Small intestine (tissue), 7 donors: Measurements from ENCODE around the gene PCYT2. TPM values are rescaled to one million over a fixed set of nuclear protein-coding genes. Genes with fewer than 3 reads are reported as not detected.

Source experiments
- DNase-seq, 2 donors: peaks; one replicate each; pipeline versions ENCODE4 v3.0.0 to v3.0.0-alpha.2; 2013
- FAIRE-seq: peaks from 2 replicates; lab custom pipeline; 2012; peaks lifted over from hg19 to GRCh38; lab: Jason Lieb, UNC
- H3K27ac ChIP-seq, 3 donors: one replicate each; pipeline ENCODE4 v1.5.1; 2013; ENCODE audit warnings: low read length in 2 of 3, mild to moderate bottlenecking in 2 of 3, control low read depth in 1 of 3, inconsistent platforms in 1 of 3, low read depth in 1 of 3, moderate library complexity in 1 of 3
- H3K27me3 ChIP-seq, 3 donors: one replicate each; pipeline ENCODE4 v1.6.1; 2013; ENCODE audit warnings: low read length in 3 of 3, inconsistent platforms in 1 of 3; ENCODE audit not compliant: control insufficient read depth in 3 of 3, insufficient read depth in 3 of 3
- H3K36me3 ChIP-seq, 3 donors: one replicate each; pipeline ENCODE4 v1.6.1; 2013; ENCODE audit warnings: low read length in 3 of 3, inconsistent platforms in 1 of 3, low read depth in 1 of 3, mild to moderate bottlenecking in 1 of 3, moderate library complexity in 1 of 3; ENCODE audit not compliant: control insufficient read depth in 3 of 3, insufficient read depth in 2 of 3
- H3K4me1 ChIP-seq, 3 donors: one replicate each; pipeline ENCODE4 v1.6.1; 2013; ENCODE audit warnings: low read length in 2 of 3, inconsistent platforms in 1 of 3, low read depth in 1 of 3, mild to moderate bottlenecking in 1 of 3, moderate library complexity in 1 of 3; ENCODE audit not compliant: control insufficient read depth in 3 of 3, insufficient read depth in 2 of 3
- H3K4me3 ChIP-seq, 3 donors: one replicate each; pipeline ENCODE4 v1.5.1; 2013; ENCODE audit warnings: low read length in 3 of 3, control low read depth in 1 of 3, inconsistent platforms in 1 of 3, low read depth in 1 of 3, mild to moderate bottlenecking in 1 of 3, moderate library complexity in 1 of 3
- H3K9me3 ChIP-seq, 2 donors: one replicate each; pipeline ENCODE4 v1.6.1; 2013; ENCODE audit warnings: low read depth in 1 of 2, low read length in 1 of 2; ENCODE audit not compliant: control insufficient read depth in 2 of 2, insufficient read depth in 1 of 2
- WGBS, 3 donors: extraction: QIAGEN DNeasy Blood & Tissue Kit; methylation state at CpG; one replicate each; pipeline ENCODE4 v1.1.7; 2013; 5-methylcytosine and 5-hydroxymethylcytosine counted together
- polyA plus RNA-seq, 4 donors: library from polyadenylated mRNA; stranded (reverse) in 3 of 4; unstranded in 1 of 4; fragments of 200-250 nt in 3 of 4; fragments of 120-200 nt in 1 of 4; gene quantifications; one replicate each; pipeline versions ENCODE4 v1.2.1 to v1.2.3, GENCODE V29; 2013
- donor health status: healthy with polysubstance abuse.
- donor health status: control.
- donor health status: control.
- donor health status: Bipolar disorder and iron deficiency.
- donor health status: healthy.

The PCYT2 gene
- polyA plus RNA-seq, 4 donors: 32.6 to 303 (median 174) TPM

- Histone ChIP-seq H3K4me3 (no peak overlapping the region), H3K9me3 (no peaks in the 10 kb centered on the region), H3K4me1 (peaks cover 0 to 13% (median 0%) of the 10 kb centered on the region in 3 donors), H3K27me3 (peaks cover 0 to 15% (median 4%) of the 10 kb centered on the region in 3 donors), H3K27ac (no peak overlapping the region), H3K36me3 (peaks cover 0 to 18% (median 0%) of the 10 kb centered on the region in 3 donors)
- DNase-seq (no peak), FAIRE-seq (no peak)
- WGBS, 3 donors: 25 to 47% (median 40%) methylated on average over 15 of the region's 15 CpGs
These were observed 20.5 kb upstream of the PCYT2 start for GRCh38 chr17:81931557-81932332.

GRCh38 chr17:81931189-81931556 is 20.0 kb upstream of the PCYT2 start:
- FAIRE-seq: no peak
- Histone ChIP-seq H3K27ac (no peak overlapping the region), H3K4me3 (no peak overlapping the region), H3K27me3 (peaks cover 0 to 15% (median 4%) of the 10 kb centered on the region in 3 donors), H3K9me3 (no peaks in the 10 kb centered on the region), H3K4me1 (peaks cover 0 to 14% (median 0%) of the 10 kb centered on the region in 3 donors), H3K36me3 (peaks cover 0 to 18% (median 0%) of the 10 kb centered on the region in 3 donors)
- DNase-seq: no peak
- WGBS, 3 donors: 74 to 81% (median 76%) methylated on average over 13 of the region's 13 CpGs

- H3K9me3 ChIP-seq: no peaks in the 10 kb centered on the region
- no peak overlapping the region for H3K4me3 ChIP-seq
- DNase-seq (no peak), FAIRE-seq (no peak)
- WGBS, 3 donors: 56 to 69% (median 65%) methylated on average over 20 of the region's 20 CpGs
- H3K27ac ChIP-seq: no peak overlapping the region
- H3K4me1 ChIP-seq: peaks cover 0 to 19% (median 0%) of the 10 kb centered on the region in 3 donors
- peaks cover 0 to 15% (median 4%) of the 10 kb centered on the region in 3 donors for H3K27me3 ChIP-seq
- H3K36me3 ChIP-seq: peaks cover 0 to 16% (median 0%) of the 10 kb centered on the region in 3 donors
These were observed 19.2 kb upstream of the PCYT2 start for GRCh38 chr17:81930142-81931125.

- DNase-seq: no peak
- no peak overlapping the region for H3K27ac ChIP-seq
- peaks cover 0 to 15% (median 0%) of the 10 kb centered on the region in 3 donors for H3K36me3 ChIP-seq
- H3K27me3 ChIP-seq: peaks cover 0 to 15% (median 4%) of the 10 kb centered on the region in 3 donors
- 83 to 90% (median 88%) methylated on average over 27 to 31 of the region's 31 CpGs for WGBS, 3 donors
- no peak for FAIRE-seq
- no peak overlapping the region for H3K4me3 ChIP-seq
- H3K9me3 ChIP-seq: no peaks in the 10 kb centered on the region
- H3K4me1 ChIP-seq: peaks cover 4 to 29% (median 6%) of the 10 kb centered on the region in 3 donors
These were observed 18.3 kb upstream of the PCYT2 start for GRCh38 chr17:81929253-81930141.

- Histone ChIP-seq H3K4me3 (peak overlapping the region in 2 of 3 donors; percentile 47 to 94), H3K36me3 (peaks cover 0 to 23% (median 0%) of the 10 kb centered on the region in 3 donors), H3K27ac (no peak overlapping the region), H3K9me3 (no peaks in the 10 kb centered on the region), H3K27me3 (peaks cover 0 to 15% (median 4%) of the 10 kb centered on the region in 3 donors), H3K4me1 (peaks cover 7 to 37% (median 8%) of the 10 kb centered on the region in 3 donors)
- DNase-seq (peak in 1 of 2 donors; percentile 52), FAIRE-seq (no peak)
- 15 to 25% (median 21%) methylated on average over 39 to 44 of the region's 44 CpGs for WGBS, 3 donors
These were observed 17.5 kb upstream of the PCYT2 start for GRCh38 chr17:81928544-81929252.

GRCh38 chr17:81927653-81928543 is 16.7 kb upstream of the PCYT2 start, which contains the start of gene MAFG:
TSS of gene MAFG (minus strand) at chr17:81927735. CDS start at chr17:81923185, 4,550 bp downstream.
- FAIRE-seq (no peak), DNase-seq (peak; percentile 93 to 98)
- H3K27me3 ChIP-seq: peaks cover 0 to 15% (median 4%) of the 10 kb centered on the region in 3 donors
- 0 to 1% (median 0%) methylated on average over 72 to 98 of the region's 98 CpGs for WGBS, 3 donors
- H3K36me3 ChIP-seq: peaks cover 0 to 26% (median 0%) of the 10 kb centered on the region in 3 donors
- no peaks in the 10 kb centered on the region for H3K9me3 ChIP-seq
- H3K27ac ChIP-seq: peak within 1 kb of the TSS; percentile 89 to 99 (median 97)
- peaks cover 9 to 45% (median 13%) of the 10 kb centered on the region in 3 donors for H3K4me1 ChIP-seq
- H3K4me3 ChIP-seq: peak within 1 kb of the TSS; percentile 87 to 96 (median 94)
